HEK293 (cell line): ENCODE results near the gene CPAMD8.

Source experiments
- CTCF ChIA-PET: fragments of 350-600 bp; formaldehyde crosslinking; extraction: SDS; loops from one replicate; lab custom pipeline; 2021; ENCODE audit warnings: antibody characterized with exemption; lab: Yijun Ruan, JAX
- POLR2A ChIA-PET: fragments of 300-600 bp; formaldehyde crosslinking; extraction: SDS; loops from one replicate; lab custom pipeline; 2020; ENCODE audit warnings: antibody characterized with exemption, inconsistent platforms; lab: Yijun Ruan, JAX
- H3K27ac ChIP-seq: fragments of 200-500 bp; sonication (Bioruptor generic); 2 replicates; pipeline ENCODE4 v1.5.1; 2014; ENCODE audit warnings: low read depth, low read length, control low read depth, inconsistent platforms; ENCODE audit errors: extremely low read depth
- H3K36me3 ChIP-seq, 2 experiments: fragments of 200-500 bp in 1 of 2; sonication (Bioruptor generic) in 1 of 2; 1 replicate in 1 of 2; 2 replicates in 1 of 2; pipeline ENCODE4 v1.5.1; 2014 to 2017; ENCODE audit warnings: inconsistent platforms in 2 of 2, low read length in 2 of 2; ENCODE audit not compliant: control insufficient read depth in 2 of 2, insufficient read depth in 1 of 2
- H3K4me1 ChIP-seq: fragments of 200-500 bp; sonication (Bioruptor generic); 2 replicates; pipeline ENCODE4 v1.5.1; 2014; ENCODE audit warnings: mild to moderate bottlenecking, low read length, inconsistent platforms; ENCODE audit not compliant: control insufficient read depth, insufficient read depth
- H3K4me3 ChIP-seq: 2 replicates; pipeline ENCODE4 v1.5.1; 2011; ENCODE audit warnings: low read depth, mild to moderate bottlenecking, control low read depth, low read length, moderate library complexity
- H3K9me3 ChIP-seq: fragments of 200-500 bp; sonication (Bioruptor generic); 2 replicates; pipeline ENCODE4 v1.5.1; 2014; ENCODE audit warnings: low read depth, low read length, inconsistent platforms; ENCODE audit not compliant: control insufficient read depth, insufficient read depth
- EGR2 ChIP-seq: fragments of 450-650 bp; formaldehyde crosslinking; IDR thresholded peaks from 2 replicates; pipeline ENCODE4 v1.5.1; 2016; ENCODE audit warnings: low read depth, missing biosample characterization, missing genetic modification characterization
- GLIS2 ChIP-seq: fragments of 450-650 bp; formaldehyde crosslinking; IDR thresholded peaks from 2 replicates; pipeline ENCODE4 v1.5.1; 2016; ENCODE audit warnings: missing biosample characterization, missing genetic modification characterization
- HOXA7 ChIP-seq: sonication (generic); formaldehyde crosslinking; IDR thresholded peaks from 2 replicates; pipeline ENCODE4 v1.8.1; 2022; ENCODE audit warnings: missing genetic modification reagents, borderline replicate concordance
- KLF10 ChIP-seq: fragments of 450-650 bp; IDR thresholded peaks from 2 replicates; pipeline ENCODE4 v1.5.1; 2018; ENCODE audit warnings: missing biosample characterization, mild to moderate bottlenecking, missing genetic modification characterization
- KLF16 ChIP-seq: fragments of 450-650 bp; formaldehyde crosslinking; IDR thresholded peaks from 2 replicates; pipeline ENCODE4 v1.5.1; 2017; ENCODE audit warnings: missing biosample characterization, missing genetic modification characterization
- KLF8 ChIP-seq: fragments of 450-650 bp; formaldehyde crosslinking; IDR thresholded peaks from 2 replicates; pipeline ENCODE4 v1.5.1; 2016; ENCODE audit warnings: missing biosample characterization, missing genetic modification characterization
- KLF9 ChIP-seq: fragments of 450-650 bp; formaldehyde crosslinking; IDR thresholded peaks from 2 replicates; pipeline ENCODE4 v1.5.1; 2016; ENCODE audit warnings: missing biosample characterization, missing genetic modification characterization, low read depth
- SALL2 ChIP-seq: fragments of 450-650 bp; formaldehyde crosslinking; IDR thresholded peaks from 2 replicates; pipeline ENCODE4 v1.5.0; 2017; ENCODE audit warnings: missing biosample characterization, mild to moderate bottlenecking, missing genetic modification characterization, borderline replicate concordance
- SCRT2 ChIP-seq: fragments of 450-650 bp; formaldehyde crosslinking; IDR thresholded peaks from 2 replicates; pipeline ENCODE4 v1.5.1; 2016; ENCODE audit warnings: missing biosample characterization, missing genetic modification characterization
- SP2 ChIP-seq: fragments of 450-650 bp; formaldehyde crosslinking; IDR thresholded peaks from 2 replicates; pipeline ENCODE4 v1.5.1; 2016; ENCODE audit warnings: missing biosample characterization, missing genetic modification characterization
- SP3 ChIP-seq: fragments of 450-650 bp; formaldehyde crosslinking; IDR thresholded peaks from 2 replicates; pipeline ENCODE4 v1.5.1; 2016; ENCODE audit warnings: missing biosample characterization, missing genetic modification characterization
- TCF7L2 ChIP-seq: IDR thresholded peaks from 2 replicates; pipeline ENCODE4 v1.6.1; 2011; ENCODE audit warnings: low read depth, mild to moderate bottlenecking, inconsistent platforms, low read length, moderate library complexity, borderline replicate concordance
- ZBTB20 ChIP-seq: fragments of 450-650 bp; formaldehyde crosslinking; IDR thresholded peaks from 2 replicates; pipeline ENCODE4 v1.5.1; 2016; ENCODE audit warnings: missing biosample characterization, missing genetic modification characterization
- ZBTB48 ChIP-seq: fragments of 450-650 bp; formaldehyde crosslinking; IDR thresholded peaks from 2 replicates; pipeline ENCODE4 v1.5.1; 2016; ENCODE audit warnings: missing biosample characterization, missing genetic modification characterization
- ZBTB8A ChIP-seq: fragments of 450-650 bp; formaldehyde crosslinking; IDR thresholded peaks from 2 replicates; pipeline ENCODE4 v1.5.1; 2016; ENCODE audit warnings: missing biosample characterization, missing genetic modification characterization
- ZIC2 ChIP-seq: fragments of 450-650 bp; formaldehyde crosslinking; IDR thresholded peaks from 2 replicates; pipeline ENCODE4 v1.5.1; 2016; ENCODE audit warnings: missing biosample characterization, missing genetic modification characterization
- ZNF133 ChIP-seq: fragments of 450-650 bp; formaldehyde crosslinking; IDR thresholded peaks from 2 replicates; pipeline ENCODE4 v1.5.1; 2016; ENCODE audit warnings: missing biosample characterization, missing genetic modification characterization
- ZNF184 ChIP-seq: fragments of 450-650 bp; IDR thresholded peaks from 2 replicates; pipeline ENCODE4 v1.5.1; 2018; ENCODE audit warnings: missing biosample characterization, mild to moderate bottlenecking, missing genetic modification characterization
- ZNF223 ChIP-seq: fragments of 450-650 bp; formaldehyde crosslinking; IDR thresholded peaks from 2 replicates; pipeline ENCODE4 v1.5.1; 2016; ENCODE audit warnings: missing biosample characterization, missing genetic modification characterization
- ZNF292 ChIP-seq: fragments of 450-650 bp; formaldehyde crosslinking; IDR thresholded peaks from 2 replicates; pipeline ENCODE4 v1.5.1; 2016; ENCODE audit warnings: low read depth, missing biosample characterization, missing genetic modification characterization, borderline replicate concordance
- ZNF324 ChIP-seq: fragments of 450-650 bp; formaldehyde crosslinking; IDR thresholded peaks from 2 replicates; pipeline ENCODE4 v1.5.1; 2016; ENCODE audit warnings: missing biosample characterization, missing genetic modification characterization
- ZNF335 ChIP-seq: fragments of 450-650 bp; formaldehyde crosslinking; conservative IDR thresholded peaks from 2 replicates; pipeline ENCODE4 v1.5.1; 2016; ENCODE audit warnings: missing biosample characterization, missing genetic modification characterization
- ZNF394 ChIP-seq: fragments of 450-650 bp; formaldehyde crosslinking; IDR thresholded peaks from 2 replicates; pipeline ENCODE4 v1.5.1; 2016; ENCODE audit warnings: missing biosample characterization, missing genetic modification characterization, mild to moderate bottlenecking, moderate library complexity, borderline replicate concordance
- ZNF404 ChIP-seq: fragments of 450-650 bp; formaldehyde crosslinking; IDR thresholded peaks from 2 replicates; pipeline ENCODE4 v1.5.1; 2017; ENCODE audit warnings: missing biosample characterization, missing genetic modification characterization
- ZNF416 ChIP-seq: fragments of 450-650 bp; formaldehyde crosslinking; IDR thresholded peaks from 2 replicates; pipeline ENCODE4 v1.5.1; 2016; ENCODE audit warnings: missing biosample characterization, missing genetic modification characterization
- ZNF548 ChIP-seq: fragments of 450-650 bp; formaldehyde crosslinking; IDR thresholded peaks from 2 replicates; pipeline ENCODE4 v1.5.1; 2016; ENCODE audit warnings: missing biosample characterization, missing genetic modification characterization
- ZNF561 ChIP-seq: fragments of 450-650 bp; IDR thresholded peaks from 2 replicates; pipeline ENCODE4 v1.5.1; 2018; ENCODE audit warnings: missing biosample characterization, missing genetic modification characterization, borderline replicate concordance
- ZNF623 ChIP-seq: fragments of 450-650 bp; formaldehyde crosslinking; IDR thresholded peaks from 2 replicates; pipeline ENCODE4 v1.5.1; 2016; ENCODE audit warnings: missing biosample characterization, missing genetic modification characterization
- ZNF701 ChIP-seq: fragments of 450-650 bp; formaldehyde crosslinking; IDR thresholded peaks from 2 replicates; pipeline ENCODE4 v1.5.1; 2016; ENCODE audit warnings: missing biosample characterization, missing genetic modification characterization
- TF ChIP-seq, protein P1 (sequence below): fragments of 450-650 bp; formaldehyde crosslinking; IDR thresholded peaks from 2 replicates; pipeline ENCODE4 v1.5.0; 2017; ENCODE audit warnings: missing biosample characterization, missing genetic modification characterization, borderline replicate concordance
- TF ChIP-seq, protein P2 (sequence below): fragments of 450-650 bp; formaldehyde crosslinking; IDR thresholded peaks from 2 replicates; pipeline ENCODE4 v1.5.1; 2016; ENCODE audit warnings: missing biosample characterization, missing genetic modification characterization, borderline replicate concordance
- TF ChIP-seq, protein P3 (sequence below): sonication (generic); formaldehyde crosslinking; IDR thresholded peaks from 2 replicates; pipeline ENCODE4 v1.8.1; 2022; ENCODE audit warnings: mild to moderate bottlenecking, moderate library complexity, missing genetic modification reagents
- TF ChIP-seq, protein P4 (sequence below): fragments of 450-650 bp; formaldehyde crosslinking; IDR thresholded peaks from 2 replicates; pipeline ENCODE4 v1.5.1; 2016; ENCODE audit warnings: missing biosample characterization, missing genetic modification characterization

The CPAMD8 gene

DNA sequence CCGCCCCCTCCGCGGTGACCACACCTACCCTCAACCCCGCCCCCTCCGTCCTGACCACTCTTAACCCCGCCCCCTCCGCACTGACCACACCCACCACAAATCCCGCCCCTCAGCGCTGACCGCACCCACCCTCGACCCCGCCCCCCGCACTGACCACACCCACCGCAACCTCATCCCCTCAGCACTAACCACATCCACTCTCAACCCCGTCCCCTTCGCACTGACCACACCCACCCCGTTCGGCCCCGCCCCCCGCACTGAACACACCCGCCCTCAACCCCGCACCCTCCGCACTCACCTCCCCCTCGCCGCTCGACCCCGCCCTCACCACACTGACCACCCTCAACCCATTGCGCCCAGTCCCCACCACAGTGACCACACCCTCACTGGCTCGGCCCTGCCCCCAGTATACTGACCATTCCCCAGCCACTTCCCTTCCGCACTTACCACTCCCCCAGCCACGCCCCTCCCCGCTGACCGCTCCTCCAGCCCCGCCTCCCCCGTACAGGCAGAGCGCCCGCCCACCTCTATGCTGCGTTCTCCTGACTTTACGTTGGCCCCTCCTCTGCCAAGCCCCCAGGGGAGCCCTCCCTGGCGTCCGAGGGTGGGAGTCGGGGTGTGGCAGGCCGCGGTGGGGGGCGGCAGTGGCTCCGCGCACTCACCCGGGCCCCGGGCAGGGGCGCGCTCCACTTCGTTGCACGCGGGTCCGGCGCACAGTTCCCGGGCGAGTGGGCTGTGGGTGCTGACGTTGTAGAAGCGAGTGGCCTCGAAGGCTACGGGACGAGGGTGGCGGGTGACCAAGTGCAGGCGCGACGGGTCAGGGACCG lies 129.4 kb downstream of the CPAMD8 start:
- Histone ChIP-seq H3K36me3 (no peaks in the 10 kb centered on the region), H3K4me3 (peak overlapping the region; percentile 56), H3K9me3 (no peaks in the 10 kb centered on the region), H3K27ac (no peak overlapping the region), H3K4me1 (no peaks in the 10 kb centered on the region)
- ChIA-PET CTCF (no interaction called here), POLR2A (interaction anchor here (0.7 kb wide), 1 partner anchor 55 kb away, joined by 3 read pairs; no protein-coding TSS in a partner anchor)
- no peak for TF ChIP-seq ZNF701 (tag by site-specific recombination)
- peak; percentile 32; the same call in 1 of the 2 replicates for TF ChIP-seq ZNF548 (tag by site-specific recombination)
- no peak for TF ChIP-seq ZNF292 (tag by site-specific recombination)
- TF ChIP-seq ZNF335 (tag by site-specific recombination) = no peak; the same call in 1 of the 2 replicates
- TF ChIP-seq ZNF184 = peak; percentile 54; the same call in 1 of the 2 replicates
- peak; percentile 77; the same call in 1 of the 2 replicates for TF ChIP-seq ZNF561 (tag by site-specific recombination)
- TF ChIP-seq KLF16 (tag by site-specific recombination) = peak; percentile 67
- no peak for TF ChIP-seq HOXA7 (CRISPR knock-in tag)
- peak; percentile 89 for TF ChIP-seq SP3 (tag by site-specific recombination)
- TF ChIP-seq TCF7L2 = no peak
- TF ChIP-seq, protein P1, sequence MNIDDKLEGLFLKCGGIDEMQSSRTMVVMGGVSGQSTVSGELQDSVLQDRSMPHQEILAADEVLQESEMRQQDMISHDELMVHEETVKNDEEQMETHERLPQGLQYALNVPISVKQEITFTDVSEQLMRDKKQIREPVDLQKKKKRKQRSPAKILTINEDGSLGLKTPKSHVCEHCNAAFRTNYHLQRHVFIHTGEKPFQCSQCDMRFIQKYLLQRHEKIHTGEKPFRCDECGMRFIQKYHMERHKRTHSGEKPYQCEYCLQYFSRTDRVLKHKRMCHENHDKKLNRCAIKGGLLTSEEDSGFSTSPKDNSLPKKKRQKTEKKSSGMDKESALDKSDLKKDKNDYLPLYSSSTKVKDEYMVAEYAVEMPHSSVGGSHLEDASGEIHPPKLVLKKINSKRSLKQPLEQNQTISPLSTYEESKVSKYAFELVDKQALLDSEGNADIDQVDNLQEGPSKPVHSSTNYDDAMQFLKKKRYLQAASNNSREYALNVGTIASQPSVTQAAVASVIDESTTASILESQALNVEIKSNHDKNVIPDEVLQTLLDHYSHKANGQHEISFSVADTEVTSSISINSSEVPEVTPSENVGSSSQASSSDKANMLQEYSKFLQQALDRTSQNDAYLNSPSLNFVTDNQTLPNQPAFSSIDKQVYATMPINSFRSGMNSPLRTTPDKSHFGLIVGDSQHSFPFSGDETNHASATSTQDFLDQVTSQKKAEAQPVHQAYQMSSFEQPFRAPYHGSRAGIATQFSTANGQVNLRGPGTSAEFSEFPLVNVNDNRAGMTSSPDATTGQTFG = no peak
- peak; percentile 59; the same call in 1 of the 2 replicates for TF ChIP-seq ZBTB48 (tag by site-specific recombination)
- TF ChIP-seq ZNF416 (tag by site-specific recombination) = no peak
- TF ChIP-seq ZIC2 (tag by site-specific recombination) = peak; percentile 44; the same call in 1 of the 2 replicates
- TF ChIP-seq ZBTB20 (tag by site-specific recombination) = peak; percentile 97
- peak; percentile 68 for TF ChIP-seq EGR2
- peak; percentile 13; the same call in 1 of the 2 replicates for TF ChIP-seq ZNF394
- TF ChIP-seq ZNF324 = no peak
- TF ChIP-seq SCRT2 (tag by site-specific recombination) = no peak
- TF ChIP-seq KLF9 (tag by site-specific recombination) = peak; percentile 99
- peak; percentile 72 for TF ChIP-seq GLIS2 (tag by site-specific recombination)
- TF ChIP-seq SALL2 = no peak
- TF ChIP-seq, protein P2, sequence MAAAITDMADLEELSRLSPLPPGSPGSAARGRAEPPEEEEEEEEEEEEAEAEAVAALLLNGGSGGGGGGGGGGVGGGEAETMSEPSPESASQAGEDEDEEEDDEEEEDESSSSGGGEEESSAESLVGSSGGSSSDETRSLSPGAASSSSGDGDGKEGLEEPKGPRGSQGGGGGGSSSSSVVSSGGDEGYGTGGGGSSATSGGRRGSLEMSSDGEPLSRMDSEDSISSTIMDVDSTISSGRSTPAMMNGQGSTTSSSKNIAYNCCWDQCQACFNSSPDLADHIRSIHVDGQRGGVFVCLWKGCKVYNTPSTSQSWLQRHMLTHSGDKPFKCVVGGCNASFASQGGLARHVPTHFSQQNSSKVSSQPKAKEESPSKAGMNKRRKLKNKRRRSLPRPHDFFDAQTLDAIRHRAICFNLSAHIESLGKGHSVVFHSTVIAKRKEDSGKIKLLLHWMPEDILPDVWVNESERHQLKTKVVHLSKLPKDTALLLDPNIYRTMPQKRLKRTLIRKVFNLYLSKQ (tag by site-specific recombination) = no peak
- 0 out of 2 replicates have a peak, but pooled peaks have one; percentile 22 for TF ChIP-seq ZBTB8A (tag by site-specific recombination)
- TF ChIP-seq ZNF223 (tag by site-specific recombination) = no peak
- TF ChIP-seq SP2 = peak; percentile 76
- TF ChIP-seq KLF8 (tag by site-specific recombination) = peak; percentile 92
- TF ChIP-seq ZNF623 (tag by site-specific recombination) = no peak
- TF ChIP-seq, protein P3, sequence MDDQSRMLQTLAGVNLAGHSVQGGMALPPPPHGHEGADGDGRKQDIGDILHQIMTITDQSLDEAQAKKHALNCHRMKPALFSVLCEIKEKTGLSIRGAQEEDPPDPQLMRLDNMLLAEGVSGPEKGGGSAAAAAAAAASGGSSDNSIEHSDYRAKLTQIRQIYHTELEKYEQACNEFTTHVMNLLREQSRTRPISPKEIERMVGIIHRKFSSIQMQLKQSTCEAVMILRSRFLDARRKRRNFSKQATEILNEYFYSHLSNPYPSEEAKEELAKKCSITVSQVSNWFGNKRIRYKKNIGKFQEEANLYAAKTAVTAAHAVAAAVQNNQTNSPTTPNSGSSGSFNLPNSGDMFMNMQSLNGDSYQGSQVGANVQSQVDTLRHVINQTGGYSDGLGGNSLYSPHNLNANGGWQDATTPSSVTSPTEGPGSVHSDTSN = no peak
- TF ChIP-seq, protein P4, sequence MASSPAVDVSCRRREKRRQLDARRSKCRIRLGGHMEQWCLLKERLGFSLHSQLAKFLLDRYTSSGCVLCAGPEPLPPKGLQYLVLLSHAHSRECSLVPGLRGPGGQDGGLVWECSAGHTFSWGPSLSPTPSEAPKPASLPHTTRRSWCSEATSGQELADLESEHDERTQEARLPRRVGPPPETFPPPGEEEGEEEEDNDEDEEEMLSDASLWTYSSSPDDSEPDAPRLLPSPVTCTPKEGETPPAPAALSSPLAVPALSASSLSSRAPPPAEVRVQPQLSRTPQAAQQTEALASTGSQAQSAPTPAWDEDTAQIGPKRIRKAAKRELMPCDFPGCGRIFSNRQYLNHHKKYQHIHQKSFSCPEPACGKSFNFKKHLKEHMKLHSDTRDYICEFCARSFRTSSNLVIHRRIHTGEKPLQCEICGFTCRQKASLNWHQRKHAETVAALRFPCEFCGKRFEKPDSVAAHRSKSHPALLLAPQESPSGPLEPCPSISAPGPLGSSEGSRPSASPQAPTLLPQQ (tag by site-specific recombination) = no peak
- peak; percentile 83 for TF ChIP-seq KLF10
- peak; percentile 60; the same call in 1 of the 2 replicates for TF ChIP-seq ZNF133 (tag by site-specific recombination)
- TF ChIP-seq ZNF404 (tag by site-specific recombination) = 0 out of 2 replicates have a peak, but pooled peaks have one; percentile 53
